ENCODE results near the gene IER2. TPM values are rescaled to one million over a fixed set of nuclear protein-coding genes. Genes with fewer than 3 reads are reported as not detected.

The IER2 gene
- polyA plus RNA-seq, 1 donor = 75.7 TPM

- peak; percentile 88 for DNase-seq
These were observed 32.3 kb upstream of the IER2 start, which contains the start of gene NACC1 for GRCh38 chr19:13117772-13118423. Gene NACC1 (plus strand): TSS chr19:13118264. CDS start chr19:13135208, 16,944 bp downstream.

- DNase-seq = no peak
These were observed 31.6 kb upstream of the IER2 start for GRCh38 chr19:13118424-13119193.

- no peak for DNase-seq
These were observed 30.6 kb upstream of the IER2 start for GRCh38 chr19:13119627-13120026.

GRCh38 chr19:13120031-13120430 lies 30.2 kb upstream of the IER2 start:
- no peak for DNase-seq

GRCh38 chr19:13120817-13121216 lies 29.4 kb upstream of the IER2 start:
- no peak for DNase-seq

GRCh38 chr19:13121551-13122274 lies 28.5 kb upstream of the IER2 start:
- no peak for DNase-seq

- no peak for DNase-seq
These were observed 27.8 kb upstream of the IER2 start for GRCh38 chr19:13122275-13122878.

GRCh38 chr19:13122980-13123957 lies 26.9 kb upstream of the IER2 start:
- no peak for DNase-seq

GRCh38 chr19:13127051-13127450 lies 23.2 kb upstream of the IER2 start:
- no peak for DNase-seq

GRCh38 chr19:13127811-13128575 lies 22.2 kb upstream of the IER2 start:
- no peak for DNase-seq

GRCh38 chr19:13128583-13128982 lies 21.6 kb upstream of the IER2 start:
- DNase-seq = no peak

- DNase-seq = no peak
These were observed 20.8 kb upstream of the IER2 start for GRCh38 chr19:13129384-13129783.

GRCh38 chr19:13130886-13131490 lies 19.2 kb upstream of the IER2 start:
- DNase-seq = no peak

GRCh38 chr19:13132471-13133180 lies 17.6 kb upstream of the IER2 start:
- no peak for DNase-seq

GRCh38 chr19:13133241-13133870 lies 16.9 kb upstream of the IER2 start:
- no peak for DNase-seq

GRCh38 chr19:13134626-13135025 lies 15.6 kb upstream of the IER2 start:
- no peak for DNase-seq

GRCh38 chr19:13135068-13136062 lies 14.8 kb upstream of the IER2 start:
- no peak for DNase-seq

Measured in left kidney (tissue), 2 donors.